G401.6 (cell line): Measurements from ENCODE around the gene XRN1.
"Not testable (repeated sequence)": the region's sequence is repeated elsewhere in the genome, so short reads cannot be mapped to it uniquely, and the experiment has no call there.

Experiments
- FAIRE-seq: peaks from 2 replicates; lab custom pipeline; 2012; peaks lifted over from hg19 to GRCh38; lab: Jason Lieb, UNC

Gene XRN1, protein sequence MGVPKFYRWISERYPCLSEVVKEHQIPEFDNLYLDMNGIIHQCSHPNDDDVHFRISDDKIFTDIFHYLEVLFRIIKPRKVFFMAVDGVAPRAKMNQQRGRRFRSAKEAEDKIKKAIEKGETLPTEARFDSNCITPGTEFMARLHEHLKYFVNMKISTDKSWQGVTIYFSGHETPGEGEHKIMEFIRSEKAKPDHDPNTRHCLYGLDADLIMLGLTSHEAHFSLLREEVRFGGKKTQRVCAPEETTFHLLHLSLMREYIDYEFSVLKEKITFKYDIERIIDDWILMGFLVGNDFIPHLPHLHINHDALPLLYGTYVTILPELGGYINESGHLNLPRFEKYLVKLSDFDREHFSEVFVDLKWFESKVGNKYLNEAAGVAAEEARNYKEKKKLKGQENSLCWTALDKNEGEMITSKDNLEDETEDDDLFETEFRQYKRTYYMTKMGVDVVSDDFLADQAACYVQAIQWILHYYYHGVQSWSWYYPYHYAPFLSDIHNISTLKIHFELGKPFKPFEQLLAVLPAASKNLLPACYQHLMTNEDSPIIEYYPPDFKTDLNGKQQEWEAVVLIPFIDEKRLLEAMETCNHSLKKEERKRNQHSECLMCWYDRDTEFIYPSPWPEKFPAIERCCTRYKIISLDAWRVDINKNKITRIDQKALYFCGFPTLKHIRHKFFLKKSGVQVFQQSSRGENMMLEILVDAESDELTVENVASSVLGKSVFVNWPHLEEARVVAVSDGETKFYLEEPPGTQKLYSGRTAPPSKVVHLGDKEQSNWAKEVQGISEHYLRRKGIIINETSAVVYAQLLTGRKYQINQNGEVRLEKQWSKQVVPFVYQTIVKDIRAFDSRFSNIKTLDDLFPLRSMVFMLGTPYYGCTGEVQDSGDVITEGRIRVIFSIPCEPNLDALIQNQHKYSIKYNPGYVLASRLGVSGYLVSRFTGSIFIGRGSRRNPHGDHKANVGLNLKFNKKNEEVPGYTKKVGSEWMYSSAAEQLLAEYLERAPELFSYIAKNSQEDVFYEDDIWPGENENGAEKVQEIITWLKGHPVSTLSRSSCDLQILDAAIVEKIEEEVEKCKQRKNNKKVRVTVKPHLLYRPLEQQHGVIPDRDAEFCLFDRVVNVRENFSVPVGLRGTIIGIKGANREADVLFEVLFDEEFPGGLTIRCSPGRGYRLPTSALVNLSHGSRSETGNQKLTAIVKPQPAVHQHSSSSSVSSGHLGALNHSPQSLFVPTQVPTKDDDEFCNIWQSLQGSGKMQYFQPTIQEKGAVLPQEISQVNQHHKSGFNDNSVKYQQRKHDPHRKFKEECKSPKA (N-terminal part only)

DNA sequence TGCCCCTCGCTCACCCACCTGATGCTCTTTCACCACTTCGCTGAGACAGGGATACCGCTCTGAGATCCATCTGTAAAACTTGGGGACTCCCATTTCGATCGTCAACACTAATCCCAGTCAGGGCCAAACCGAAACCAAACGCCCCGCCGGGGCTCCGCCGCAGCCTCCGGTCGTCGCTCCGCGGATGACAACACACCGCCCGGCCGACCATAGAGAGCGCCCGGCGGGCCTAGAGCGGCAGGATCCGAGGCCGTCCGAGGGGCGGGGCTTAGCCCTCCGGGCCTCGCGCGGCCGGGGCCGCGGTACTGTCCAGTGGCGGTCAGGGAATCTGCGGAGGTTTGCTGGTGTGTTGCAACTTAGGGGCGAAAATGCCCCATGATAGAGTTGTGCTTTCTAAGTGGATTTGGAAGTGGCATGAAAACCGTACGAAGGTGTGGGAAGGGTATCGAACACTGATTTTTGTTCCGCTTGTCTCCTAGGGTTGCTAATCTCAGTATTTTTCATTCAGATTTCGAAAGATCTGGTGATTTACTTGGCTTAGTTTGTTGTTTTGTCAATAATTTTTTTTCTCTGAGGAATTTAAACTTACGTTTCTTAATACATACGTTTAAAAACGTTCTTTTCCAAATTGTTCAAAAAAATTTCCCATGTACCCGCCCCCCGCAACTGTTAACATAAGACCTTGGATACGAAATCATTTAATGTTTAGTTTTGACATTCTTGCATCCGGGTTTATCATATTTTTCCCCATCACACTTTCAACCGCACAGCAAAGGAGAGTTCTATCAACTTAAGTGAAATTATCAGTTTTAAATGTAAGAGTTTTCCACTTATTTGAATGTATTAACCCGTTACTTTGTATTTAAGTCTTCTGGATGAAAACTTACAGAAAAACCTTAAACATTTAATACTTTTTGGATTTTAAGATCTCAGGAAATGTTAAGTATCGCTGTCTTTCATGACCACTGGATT lies at the start of gene XRN1:
Gene XRN1 (minus strand): TSS at position 186 of the 972 bp plus-strand sequence. CDS start 93 bp downstream, at position 93.
- FAIRE-seq, result peak; percentile 58

DNA sequence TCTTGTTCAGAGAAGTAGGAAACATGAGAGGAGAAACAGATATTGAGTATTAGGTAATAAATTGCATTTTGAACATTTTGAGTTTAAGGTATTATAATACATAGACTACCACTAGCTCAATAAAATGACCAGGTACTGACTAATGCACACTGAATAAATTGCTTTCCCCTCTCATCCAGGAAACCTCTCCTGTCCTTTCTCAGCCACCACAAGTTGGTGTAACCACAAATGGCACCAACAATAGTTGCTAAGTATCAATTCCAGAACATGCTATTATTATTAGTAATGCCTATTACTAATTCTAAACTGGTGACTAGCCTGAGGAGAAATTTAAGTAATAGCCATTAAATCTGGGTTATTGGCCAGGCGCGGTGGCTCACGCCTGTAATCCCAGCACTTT lies 47.3 kb upstream of the XRN1 start:
- no peak for FAIRE-seq

DNA sequence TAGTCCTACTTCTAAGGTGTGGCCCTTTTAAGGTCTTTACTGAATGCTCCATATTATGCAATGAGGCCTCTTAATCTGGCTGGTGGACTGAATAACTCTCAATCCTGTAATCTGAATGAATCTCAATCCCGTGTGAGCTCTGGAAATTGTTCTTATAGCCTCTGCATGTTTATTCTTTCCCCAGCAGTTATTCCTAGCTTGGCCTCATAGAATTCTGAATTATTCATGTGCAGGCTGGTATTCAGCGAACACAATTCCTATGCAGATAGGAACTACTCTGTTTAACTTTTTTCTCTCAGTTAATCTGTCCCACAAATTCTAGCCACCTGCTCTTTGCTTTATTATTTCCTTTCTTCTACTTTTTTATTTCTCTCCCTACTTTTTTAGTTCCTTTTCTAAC lies 44.3 kb upstream of the XRN1 start:
- FAIRE-seq, result no peak

DNA sequence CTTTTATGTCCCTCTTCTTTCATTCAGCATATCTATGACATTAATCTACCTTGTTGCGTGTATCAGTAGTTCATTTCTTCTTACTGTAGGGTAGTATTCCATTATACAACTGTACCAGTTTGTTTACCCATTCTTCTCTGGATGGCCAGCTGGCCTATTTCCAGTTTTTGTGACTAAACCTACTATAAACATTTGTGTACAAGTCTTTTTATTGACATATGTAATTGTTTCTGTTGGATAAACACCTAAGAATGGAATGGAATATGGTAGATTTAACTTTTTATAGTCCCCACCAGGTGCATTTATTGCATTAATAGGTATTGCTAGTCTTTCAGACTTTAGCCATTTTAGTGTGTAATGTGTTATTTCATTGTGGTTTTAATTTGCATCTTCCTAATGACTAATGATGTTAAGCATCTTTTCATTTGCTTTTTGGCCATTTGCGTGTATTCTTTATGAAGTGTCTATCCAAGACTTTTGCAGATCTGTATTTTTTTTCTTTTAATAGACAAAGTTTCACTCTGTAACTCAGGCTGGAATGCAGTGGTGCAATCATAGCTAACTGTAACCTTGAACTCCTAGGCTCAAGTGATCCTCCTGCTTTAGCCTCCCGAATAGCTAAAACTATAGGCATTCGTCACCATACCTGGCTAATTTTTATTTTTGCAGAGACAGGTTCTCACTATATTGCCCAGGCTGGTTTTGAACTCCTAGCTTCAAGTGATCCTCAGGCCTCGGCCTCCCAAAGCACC lies 41.9 kb upstream of the XRN1 start:
- no peak for FAIRE-seq

DNA sequence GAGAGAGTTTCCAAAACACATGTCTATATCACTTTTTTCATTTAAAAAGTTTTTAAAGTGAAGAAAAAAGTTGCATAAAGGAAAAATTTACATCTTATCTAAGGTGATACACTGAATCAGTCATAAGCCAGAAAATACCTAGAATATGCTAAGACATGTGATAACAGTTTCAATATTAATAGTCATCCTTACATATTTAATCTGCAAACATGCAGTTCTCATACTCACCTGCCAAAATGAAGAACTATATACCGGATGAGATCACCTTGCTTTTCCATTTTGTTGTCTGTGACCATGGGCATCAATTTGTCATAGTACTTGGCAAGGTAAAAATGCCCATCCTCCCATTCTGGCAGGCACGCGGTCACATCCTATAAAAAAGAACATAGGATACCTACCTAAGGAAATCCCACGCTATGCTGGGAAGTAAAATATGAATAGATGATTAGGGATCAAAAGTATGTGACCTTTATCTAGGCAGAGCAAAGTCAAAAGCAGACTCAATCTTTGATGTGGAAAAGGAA lies 37.1 kb upstream of the XRN1 start:
- FAIRE-seq, result no peak

DNA sequence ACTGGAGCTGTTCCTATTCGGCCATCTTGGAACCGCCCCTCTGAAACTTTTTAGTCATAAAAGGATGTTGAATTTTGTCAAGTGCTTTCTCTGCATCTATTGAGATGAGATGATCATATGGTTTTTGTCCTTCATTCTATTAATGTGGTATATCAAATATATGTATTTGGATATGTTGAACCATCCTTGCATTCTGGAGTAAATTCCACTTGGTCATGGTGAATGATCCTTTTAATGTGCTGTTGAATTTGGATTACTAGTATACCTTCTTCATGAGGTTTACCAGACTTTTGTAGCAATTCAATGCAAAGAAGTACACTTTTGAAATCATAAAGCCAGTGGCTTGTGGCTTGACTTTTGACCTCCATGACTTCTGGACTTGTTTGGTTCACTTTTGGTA lies 33.4 kb upstream of the XRN1 start:
- no peak for FAIRE-seq

DNA sequence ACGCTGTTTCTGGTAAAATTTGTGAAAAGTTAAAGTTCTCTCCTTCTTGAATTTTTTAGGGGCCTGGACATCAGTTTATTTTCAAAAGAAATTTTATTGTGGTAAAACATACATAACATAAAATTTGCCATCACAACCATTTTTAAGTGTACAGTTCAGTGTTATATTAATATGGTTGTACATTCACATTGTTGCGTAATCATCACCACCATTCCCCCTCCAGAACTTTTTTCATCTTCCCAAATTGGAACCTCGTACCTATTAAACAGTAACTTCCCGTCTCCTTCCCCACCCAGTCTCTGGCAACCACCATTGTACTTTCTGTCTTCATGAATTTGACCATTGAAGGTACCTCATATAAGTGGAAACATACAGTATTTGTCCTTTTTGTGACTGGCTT lies 23.0 kb upstream of the XRN1 start:
- FAIRE-seq, result no peak

DNA sequence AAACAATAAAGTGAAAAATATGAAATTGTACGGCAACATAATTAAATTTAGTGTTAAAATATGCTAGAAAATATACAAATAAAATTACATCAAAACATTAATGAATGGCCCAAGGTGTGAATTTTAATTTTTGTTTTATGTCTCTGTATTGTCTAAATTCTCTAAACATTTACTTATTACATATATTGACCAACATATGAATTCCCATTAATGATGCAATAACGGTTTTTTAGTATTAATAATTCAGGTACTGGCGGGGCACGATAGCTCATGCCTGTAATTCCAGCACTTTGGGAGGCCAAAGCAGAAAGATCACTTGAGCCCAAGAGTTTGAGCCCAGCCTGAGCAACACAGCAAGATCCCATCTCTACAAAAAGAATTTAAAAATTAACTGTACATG lies 20.6 kb upstream of the XRN1 start:
- FAIRE-seq, result peak; percentile 93

DNA sequence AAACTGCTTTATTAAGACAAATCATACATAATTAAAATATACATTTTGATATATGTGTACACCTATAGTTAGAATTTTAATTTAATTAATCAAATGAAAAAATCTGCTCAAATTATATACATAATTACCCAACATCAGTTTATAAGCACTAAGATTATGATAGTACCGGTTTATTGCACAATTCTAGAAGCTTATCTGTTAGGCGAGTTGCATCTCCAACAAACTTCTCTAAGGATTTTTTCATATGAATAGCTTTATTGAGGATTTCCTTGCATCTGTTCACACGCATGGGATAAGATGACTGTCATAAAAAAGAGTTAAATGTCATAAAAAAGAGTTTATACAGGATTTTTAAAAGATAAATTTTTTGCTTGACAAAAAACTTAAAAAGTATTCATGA lies 19.9 kb upstream of the XRN1 start:
- peak; percentile 66 for FAIRE-seq

DNA sequence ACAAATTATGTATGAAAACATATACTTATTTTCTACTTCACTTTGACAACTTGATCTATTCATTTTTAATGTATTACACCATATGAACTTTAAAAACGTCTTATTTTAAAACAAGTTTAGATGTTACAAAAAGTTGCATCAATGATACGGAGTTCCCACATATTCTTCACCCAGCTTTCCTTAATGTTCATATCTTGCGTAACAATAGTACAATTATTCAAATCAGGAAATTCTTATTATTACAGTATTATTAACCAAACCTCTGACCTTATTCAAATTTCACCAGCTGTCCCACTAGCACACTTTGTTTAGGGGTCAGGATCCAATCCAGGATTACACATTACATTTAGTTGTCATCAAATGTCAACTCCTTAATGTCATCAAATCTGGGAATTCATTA lies 12.9 kb upstream of the XRN1 start:
- peak; percentile 17 for FAIRE-seq

DNA sequence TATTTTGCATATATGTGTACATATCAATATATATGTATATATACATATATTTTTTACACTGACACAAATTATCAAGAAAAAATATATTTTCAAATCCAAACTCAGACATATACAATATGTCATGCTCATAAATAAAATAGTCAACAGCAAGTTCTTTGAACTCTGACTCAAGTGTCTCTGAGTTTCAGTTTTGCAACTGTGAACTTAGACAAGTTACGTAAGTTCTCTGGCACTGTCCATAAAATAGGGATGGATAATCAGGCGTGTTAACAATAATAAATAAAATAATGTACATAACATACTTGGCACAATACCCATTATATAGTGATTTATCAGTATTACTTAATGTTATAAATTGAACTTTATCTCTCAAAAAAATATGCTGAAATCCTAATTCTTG lies 12.1 kb upstream of the XRN1 start:
- peak; percentile 17 for FAIRE-seq

DNA sequence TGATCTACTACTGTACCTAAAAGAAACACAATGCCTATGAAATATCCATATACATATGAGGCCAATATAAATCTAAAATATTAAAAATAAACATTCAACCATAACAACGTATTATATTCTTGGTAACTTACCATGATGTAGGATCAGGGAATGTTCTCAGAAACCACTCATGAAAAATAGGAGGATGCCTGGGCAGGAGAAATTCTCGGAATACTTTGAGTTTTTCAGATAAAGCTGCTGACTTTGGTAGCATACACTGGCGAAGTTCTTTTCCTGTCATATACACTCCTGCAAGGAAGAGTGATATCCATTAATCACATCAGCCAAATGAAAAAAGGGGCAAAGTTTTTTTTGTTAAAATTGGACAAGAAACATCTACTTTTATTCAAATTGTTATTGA lies 11.3 kb upstream of the XRN1 start:
- no peak for FAIRE-seq

DNA sequence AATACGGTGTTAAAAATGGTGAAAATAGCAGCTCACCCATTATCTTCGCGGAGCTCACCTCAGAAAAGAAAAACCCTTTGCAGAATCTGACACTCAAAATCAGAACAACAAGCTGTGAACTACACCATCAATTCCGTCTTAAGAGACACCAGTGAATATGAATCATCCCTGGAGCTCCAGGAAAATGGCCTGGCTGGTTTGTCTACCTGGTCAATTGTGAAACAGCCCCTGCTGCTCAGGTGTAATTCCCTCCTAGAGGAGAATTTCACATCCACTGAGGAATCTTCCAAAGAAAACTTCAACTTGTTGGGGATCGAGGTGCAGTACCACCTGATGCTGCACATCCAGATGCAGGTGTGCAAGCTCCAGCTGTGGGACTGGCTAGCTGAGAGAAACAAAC lies 3.0 kb upstream of the XRN1 start:
- no peak for FAIRE-seq

DNA sequence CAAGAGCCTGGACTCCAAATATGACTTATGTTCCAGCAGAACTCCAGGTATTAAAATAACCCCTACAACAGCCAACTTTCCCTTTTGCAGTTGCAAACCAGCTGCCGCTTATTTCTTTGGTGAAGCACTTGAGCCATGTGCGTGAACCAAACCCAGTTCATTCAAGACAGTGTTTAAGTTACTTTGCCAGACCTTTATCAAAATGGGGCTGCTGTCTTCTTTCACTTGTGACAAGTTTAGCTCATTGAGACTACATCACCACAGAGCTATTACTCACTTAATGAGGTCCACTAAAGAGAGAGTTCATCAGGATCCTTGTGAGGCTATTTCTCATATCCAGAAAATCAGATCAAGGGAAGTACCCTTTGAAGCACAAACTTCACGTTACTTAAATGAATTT lies 2.4 kb upstream of the XRN1 start:
- FAIRE-seq, result no peak

DNA sequence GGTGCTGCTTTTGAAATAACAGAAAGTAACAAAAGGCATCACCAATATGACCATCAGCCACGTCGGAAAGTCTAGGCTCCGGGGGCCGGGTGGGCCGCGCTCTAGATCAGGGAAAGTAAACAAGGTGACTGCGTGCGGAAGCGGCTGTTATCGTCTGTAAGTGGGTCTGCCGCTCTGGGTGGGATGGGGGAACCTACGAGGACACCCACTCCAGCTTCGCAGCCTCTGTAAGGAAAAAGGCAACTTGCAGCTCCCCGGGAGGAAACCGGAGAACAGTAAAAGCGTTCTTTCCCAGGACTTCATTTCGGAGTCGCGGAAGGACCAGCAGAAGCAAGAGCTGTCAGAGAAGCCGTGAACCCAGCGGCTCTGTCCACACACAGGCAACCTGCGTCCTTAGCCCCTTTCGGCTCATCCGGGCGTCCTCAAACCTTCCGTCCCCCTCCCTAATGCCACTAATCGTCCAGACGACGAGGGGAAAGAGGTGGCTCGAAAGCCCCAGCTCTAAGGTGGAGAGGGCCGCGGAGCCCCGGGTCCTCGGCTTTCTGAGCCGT lies 461 bp downstream of the XRN1 start:
- no peak for FAIRE-seq

DNA sequence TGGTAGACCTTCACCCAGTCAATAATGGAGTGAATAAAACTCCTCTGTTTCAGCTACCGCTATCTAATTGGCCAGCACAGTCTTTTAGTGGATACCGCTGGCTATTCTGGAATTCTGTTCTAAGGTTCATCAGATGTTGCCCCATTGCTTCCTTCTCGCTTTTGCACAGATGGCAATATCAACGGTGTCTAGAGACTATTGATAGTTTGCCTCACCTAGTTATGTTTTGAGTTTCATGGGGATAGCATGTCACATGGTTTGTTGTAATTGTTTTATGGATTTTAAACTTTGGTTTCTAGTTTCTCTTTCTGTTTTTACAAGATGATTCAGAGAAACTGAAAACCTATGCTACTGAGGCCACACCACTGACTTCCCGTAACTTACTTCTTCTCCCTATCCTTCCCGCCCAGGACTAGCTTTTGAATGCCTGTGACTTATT lies 2.0 kb downstream of the XRN1 start:
- no peak for FAIRE-seq

DNA sequence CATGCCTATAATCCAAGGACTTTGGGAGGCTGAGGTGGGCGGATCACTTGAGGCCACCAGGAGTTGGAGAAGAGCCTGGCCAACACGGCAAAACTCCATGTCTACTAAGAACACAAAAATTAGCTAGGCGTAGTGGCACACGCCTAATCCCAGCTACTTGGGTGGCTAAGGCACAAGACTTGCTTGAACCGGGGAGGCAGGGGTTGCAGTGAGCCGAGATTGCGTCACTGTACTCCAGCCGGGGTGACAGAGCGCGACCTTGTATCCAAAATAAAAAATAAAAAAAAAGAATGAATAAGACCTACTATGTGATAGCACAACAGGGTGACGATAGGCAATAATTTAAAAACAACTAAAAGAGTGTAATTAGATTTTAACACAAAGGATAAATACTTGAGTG lies 3.5 kb downstream of the XRN1 start:
- FAIRE-seq, result no peak

DNA sequence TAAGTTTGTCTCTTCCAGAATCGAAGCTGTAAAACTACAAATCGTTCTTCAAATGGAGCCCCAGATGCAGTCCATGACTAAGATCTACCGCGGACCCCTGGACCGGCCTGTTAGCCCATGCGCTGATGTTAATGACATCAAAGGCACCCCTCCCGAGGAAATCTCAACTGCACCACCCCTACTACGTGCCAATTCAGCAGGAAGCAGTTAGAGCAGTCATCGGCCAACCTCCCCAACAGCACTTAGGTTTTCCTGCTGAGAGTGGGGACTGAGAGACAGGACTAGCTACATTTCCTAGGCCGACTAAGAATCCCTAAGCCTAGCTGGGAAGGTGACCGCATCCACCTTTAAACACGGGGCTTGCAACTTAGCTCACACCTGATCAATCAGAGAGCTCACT lies 4.8 kb downstream of the XRN1 start:
- FAIRE-seq, result not testable (repeated sequence)

DNA sequence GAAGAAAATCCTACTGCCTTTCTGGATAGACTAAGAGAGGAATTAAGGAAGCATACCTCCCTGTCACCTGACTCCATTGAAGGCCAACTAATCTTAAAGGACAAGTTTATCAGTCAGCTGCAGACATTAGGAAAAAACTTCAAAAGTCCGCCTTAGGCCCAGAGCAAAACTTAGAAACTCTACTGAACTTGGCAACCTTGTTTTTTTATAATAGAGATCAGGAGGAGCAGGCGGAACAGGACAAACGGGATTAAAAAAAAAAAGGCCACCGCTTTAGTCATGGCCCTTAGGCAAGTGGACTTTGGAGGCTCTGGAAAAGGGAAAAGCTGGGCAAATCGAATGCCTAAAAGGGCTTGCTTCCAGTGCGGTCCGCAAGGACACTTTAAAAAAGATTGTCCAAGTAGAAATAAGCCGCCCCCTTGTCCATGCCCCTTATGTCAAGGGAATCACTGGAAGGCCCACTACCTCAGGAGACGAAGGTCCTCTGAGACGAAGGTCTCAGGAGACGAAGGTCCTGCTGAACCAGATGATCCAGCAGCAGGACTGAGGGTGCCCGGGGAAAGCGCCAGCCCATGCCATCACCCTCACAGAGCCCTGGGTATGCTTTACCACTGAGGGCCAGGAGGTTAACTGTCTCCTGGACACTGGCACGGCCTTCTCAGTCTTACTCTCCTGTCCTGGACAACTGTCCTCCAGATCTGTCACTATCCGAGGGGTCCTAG lies 8.2 kb downstream of the XRN1 start:
- not testable (repeated sequence) for FAIRE-seq
